ENCODE data around the gene ZNF701.
"Not testable (repeated sequence)": the region's sequence is repeated elsewhere in the genome, so short reads cannot be mapped to it uniquely, and the experiment has no call there.

DNA sequence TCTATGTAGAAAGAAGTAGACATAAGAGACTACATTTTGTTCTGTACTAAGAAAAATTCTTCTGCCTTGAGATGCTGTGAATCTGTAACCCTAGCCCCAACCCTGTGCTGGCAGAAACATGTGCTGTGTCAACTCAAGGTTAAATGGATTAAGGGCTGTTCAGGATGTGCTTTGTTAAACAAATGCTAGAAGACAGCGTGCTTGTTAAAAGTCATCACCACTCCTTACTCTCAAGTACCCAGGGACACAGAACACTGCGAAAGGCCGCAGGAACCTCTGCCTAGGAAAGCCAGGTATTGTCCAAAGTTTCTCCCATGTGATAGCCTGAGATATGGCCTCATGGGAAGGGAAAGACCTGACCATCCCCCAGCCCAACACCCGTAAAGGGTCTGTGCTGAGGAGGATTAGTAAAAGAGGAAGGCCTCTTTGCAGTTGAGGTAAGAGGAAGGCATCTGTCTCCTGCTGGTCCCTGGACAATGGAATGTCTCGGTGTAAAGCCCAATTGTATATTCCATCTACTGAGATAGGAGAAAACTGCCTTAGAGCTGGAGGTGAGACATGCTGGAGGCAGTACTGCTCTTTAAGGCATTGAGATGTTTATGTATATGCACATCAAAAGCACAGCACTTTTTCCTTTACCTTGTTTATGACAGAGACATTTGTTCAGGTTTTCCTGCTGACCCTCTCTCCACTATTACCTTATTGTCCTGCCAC lies 11.2 kb upstream of the ZNF701 start:
- TF ChIP-seq, protein P1, sequence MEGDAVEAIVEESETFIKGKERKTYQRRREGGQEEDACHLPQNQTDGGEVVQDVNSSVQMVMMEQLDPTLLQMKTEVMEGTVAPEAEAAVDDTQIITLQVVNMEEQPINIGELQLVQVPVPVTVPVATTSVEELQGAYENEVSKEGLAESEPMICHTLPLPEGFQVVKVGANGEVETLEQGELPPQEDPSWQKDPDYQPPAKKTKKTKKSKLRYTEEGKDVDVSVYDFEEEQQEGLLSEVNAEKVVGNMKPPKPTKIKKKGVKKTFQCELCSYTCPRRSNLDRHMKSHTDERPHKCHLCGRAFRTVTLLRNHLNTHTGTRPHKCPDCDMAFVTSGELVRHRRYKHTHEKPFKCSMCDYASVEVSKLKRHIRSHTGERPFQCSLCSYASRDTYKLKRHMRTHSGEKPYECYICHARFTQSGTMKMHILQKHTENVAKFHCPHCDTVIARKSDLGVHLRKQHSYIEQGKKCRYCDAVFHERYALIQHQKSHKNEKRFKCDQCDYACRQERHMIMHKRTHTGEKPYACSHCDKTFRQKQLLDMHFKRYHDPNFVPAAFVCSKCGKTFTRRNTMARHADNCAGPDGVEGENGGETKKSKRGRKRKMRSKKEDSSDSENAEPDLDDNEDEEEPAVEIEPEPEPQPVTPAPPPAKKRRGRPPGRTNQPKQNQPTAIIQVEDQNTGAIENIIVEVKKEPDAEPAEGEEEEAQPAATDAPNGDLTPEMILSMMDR (IDR thresholded peaks at IDR 0.05) = not testable (repeated sequence)
- not testable (repeated sequence) for TF ChIP-seq POLR2A (IDR thresholded peaks at IDR 0.05)
